IMR-90 (cell line): ENCODE data around the gene ADAMTS18. TPM values are rescaled to one million over a fixed set of nuclear protein-coding genes. Genes with fewer than 3 reads are reported as not detected.

Experiments
- ATAC-seq: fragments of 200-7000 bp; cut with Tn5 transposase; 2 replicates; pipeline ENCODE4 v1.9.1; 2020; ENCODE audit warnings: low read depth, mild to moderate bottlenecking, moderate library complexity
- BruUV-seq: library from RNA; stranded (reverse); fragments of 400-500 nt; replicated peaks from 2 replicates; lab custom pipeline; 2021; lab: Mats Ljungman, UMichigan
- CTCF ChIA-PET: fragments of 300-600 bp; formaldehyde crosslinking; extraction: SDS; loops from one replicate; lab custom pipeline; 2021; ENCODE audit warnings: antibody characterized with exemption; lab: Yijun Ruan, JAX
- POLR2A ChIA-PET: fragments of 300-600 bp; sonication (Branson Sonifier 250); formaldehyde crosslinking; loops from one replicate; lab custom pipeline; 2022; ENCODE audit warnings: antibody characterized with exemption; ENCODE audit not compliant: unreplicated experiment; lab: Charles Lee
- DNase-seq: peaks from one replicate; pipeline ENCODE4 v3.0.0; 2013
- H2AFZ ChIP-seq: replicated peaks from 2 replicates; pipeline ENCODE3; 2013; ENCODE audit warnings: low read length, mild to moderate bottlenecking; ENCODE audit not compliant: poor library complexity
- H2AK5ac ChIP-seq: 2 replicates; pipeline ENCODE4 v1.6.1; 2013; ENCODE audit warnings: low read depth, low read length, inconsistent platforms
- H2AK9ac ChIP-seq: replicated peaks from 2 replicates; pipeline ENCODE3; 2013; ENCODE audit warnings: mild to moderate bottlenecking, low read depth, low read length, moderate library complexity; ENCODE audit not compliant: poor library complexity
- H2BK120ac ChIP-seq: 2 replicates; pipeline ENCODE4 v1.6.1; 2013; ENCODE audit warnings: low read depth, low read length, inconsistent platforms
- H2BK15ac ChIP-seq: 3 replicates; pipeline ENCODE4 v1.6.1; 2013; ENCODE audit warnings: low read depth, low read length, inconsistent platforms
- H2BK20ac ChIP-seq: 2 replicates; pipeline ENCODE4 v1.6.1; 2013; ENCODE audit warnings: low read depth, mild to moderate bottlenecking, inconsistent platforms, low read length, moderate library complexity
- H2BK5ac ChIP-seq: 2 replicates; pipeline ENCODE4 v1.6.1; 2013; ENCODE audit warnings: mild to moderate bottlenecking, low read depth, low read length, inconsistent platforms; ENCODE audit not compliant: poor library complexity, severe bottlenecking
- H3K14ac ChIP-seq: replicated peaks from 2 replicates; pipeline ENCODE4 v1.6.1; 2013; ENCODE audit warnings: low read depth, low read length, inconsistent platforms
- H3K18ac ChIP-seq: 2 replicates; pipeline ENCODE4 v1.6.1; 2013; ENCODE audit warnings: low read depth, low read length, control low read depth
- H3K23ac ChIP-seq: 2 replicates; pipeline ENCODE4 v1.6.1; 2013; ENCODE audit warnings: low read depth, low read length, inconsistent platforms
- H3K27ac ChIP-seq: 2 replicates; pipeline ENCODE4 v1.5.1; 2013; ENCODE audit warnings: mild to moderate bottlenecking, control low read depth, low read length; ENCODE audit not compliant: insufficient read depth
- H3K27me3 ChIP-seq: 2 replicates; pipeline ENCODE4 v1.6.1; 2013; ENCODE audit warnings: low read length; ENCODE audit not compliant: control insufficient read depth, insufficient read depth
- H3K36me3 ChIP-seq: 2 replicates; pipeline ENCODE4 v1.6.1; 2013; ENCODE audit warnings: low read length, mixed read lengths; ENCODE audit not compliant: control insufficient read depth, insufficient read depth
- H3K4ac ChIP-seq: 2 replicates; pipeline ENCODE4 v1.6.1; 2013; ENCODE audit warnings: low read depth, low read length, inconsistent platforms
- H3K4me1 ChIP-seq: 2 replicates; pipeline ENCODE4 v1.6.1; 2013; ENCODE audit warnings: low read length, mixed read lengths; ENCODE audit not compliant: control insufficient read depth, insufficient read depth
- H3K4me2 ChIP-seq: 2 replicates; pipeline ENCODE4 v1.6.1; 2013; ENCODE audit warnings: low read depth, mild to moderate bottlenecking, control low read depth, low read length, moderate library complexity
- H3K4me3 ChIP-seq: 2 replicates; pipeline ENCODE4 v1.5.1; 2013; ENCODE audit warnings: low read depth, mild to moderate bottlenecking, control low read depth, low read length, moderate library complexity; ENCODE audit not compliant: insufficient read depth
- H3K56ac ChIP-seq: 2 replicates; pipeline ENCODE4 v1.6.1; 2013; ENCODE audit warnings: low read length, inconsistent platforms; ENCODE audit not compliant: insufficient read depth; ENCODE audit errors: extremely low read depth
- H3K79me1 ChIP-seq, 2 experiments: 2 replicates each; pipeline ENCODE4 v1.6.1; 2013; ENCODE audit warnings: low read length in 2 of 2, inconsistent platforms in 1 of 2, low read depth in 1 of 2
- H3K9ac ChIP-seq: 2 replicates; pipeline ENCODE4 v1.6.1; 2013; ENCODE audit warnings: low read depth, low read length, control low read depth
- H3K9me1 ChIP-seq: 2 replicates; pipeline ENCODE4 v1.6.1; 2013; ENCODE audit warnings: low read length, inconsistent platforms; ENCODE audit not compliant: insufficient read depth
- H3K9me3 ChIP-seq: 2 replicates; pipeline ENCODE4 v1.6.1; 2013; ENCODE audit warnings: low read length; ENCODE audit not compliant: control insufficient read depth, insufficient read depth
- H4K20me1 ChIP-seq: 2 replicates; pipeline ENCODE4 v1.6.1; 2013; ENCODE audit warnings: low read length, inconsistent platforms; ENCODE audit not compliant: insufficient read depth
- H4K5ac ChIP-seq: 2 replicates; pipeline ENCODE4 v1.6.1; 2013; ENCODE audit warnings: mild to moderate bottlenecking, low read depth, low read length, control low read depth
- H4K8ac ChIP-seq, 2 experiments: 2 replicates each; pipeline ENCODE4 v1.6.1; 2013; ENCODE audit warnings: low read depth in 2 of 2, low read length in 2 of 2, control low read depth in 1 of 2, inconsistent platforms in 1 of 2
- H4K91ac ChIP-seq: 2 replicates; pipeline ENCODE4 v1.6.1; 2013; ENCODE audit warnings: low read depth, low read length, inconsistent platforms; ENCODE audit not compliant: insufficient read depth
- BHLHE40 ChIP-seq: fragments of 150-350 bp; IDR thresholded peaks from 2 replicates; pipeline ENCODE4 v1.6.1; 2016; ENCODE audit warnings: mild to moderate bottlenecking, low read depth, low read length
- CEBPB ChIP-seq: IDR thresholded peaks from 2 replicates; pipeline ENCODE4 v1.6.1; 2012; ENCODE audit warnings: low read depth, low read length, improper control_type of control experiment
- CHD1 ChIP-seq: IDR thresholded peaks from 2 replicates; pipeline ENCODE4 v1.6.1; 2012; ENCODE audit warnings: low read depth, low read length, improper control_type of control experiment
- MAFK ChIP-seq: IDR thresholded peaks from 2 replicates; pipeline ENCODE4 v1.6.1; 2012; ENCODE audit warnings: low read depth, low read length, improper control_type of control experiment
- NFE2L2 ChIP-seq: fragments of 150-350 bp; IDR thresholded peaks from 2 replicates; pipeline ENCODE4 v1.6.1; 2016; ENCODE audit warnings: low read depth, mild to moderate bottlenecking, low read length
- POLR2A ChIP-seq: IDR thresholded peaks from 2 replicates; pipeline ENCODE4 v1.6.1; 2012; ENCODE audit warnings: mild to moderate bottlenecking, low read depth, low read length
- RAD21 ChIP-seq: IDR thresholded peaks from 2 replicates; pipeline ENCODE4 v1.6.1; 2012; ENCODE audit warnings: low read length, improper control_type of control experiment
- RCOR1 ChIP-seq: IDR thresholded peaks from 2 replicates; pipeline ENCODE4 v1.6.1; 2012; ENCODE audit warnings: mild to moderate bottlenecking, low read length, improper control_type of control experiment; ENCODE audit not compliant: insufficient replicate concordance
- RFX5 ChIP-seq: IDR thresholded peaks from 2 replicates; pipeline ENCODE4 v1.8.0; 2012; ENCODE audit warnings: low read depth, mild to moderate bottlenecking, low read length, moderate library complexity
- SMC3 ChIP-seq: fragments of 150-350 bp; IDR thresholded peaks from 2 replicates; pipeline ENCODE4 v1.6.1; 2016; ENCODE audit warnings: low read depth, mild to moderate bottlenecking, antibody characterized with exemption, low read length, moderate library complexity
- WGBS, 2 experiments: methylation state at CpG; one replicate each; pipeline versions ENCODE4 v1.1.5 to v1.1.7; 2013; ENCODE audit warnings: missing lambda C conversion rate in 2 of 2; ENCODE audit not compliant: insufficient read length in 1 of 2; ENCODE audit errors: extremely low coverage in 2 of 2; 5-methylcytosine and 5-hydroxymethylcytosine counted together
- dilution Hi-C: fragments of 300-500 bp; cut with HindIII; formaldehyde crosslinking; loops from one replicate; pipeline ENCODE4 v1.14.3; 2018; ENCODE audit warnings: low sequenced_read_pairs; ENCODE audit not compliant: unreplicated experiment
- in situ Hi-C: fragments of 300-500 bp; cut with MboI; formaldehyde crosslinking; loops from 3 replicates; pipeline ENCODE4 v1.14.3; 2019; ENCODE audit warnings: low sequenced_read_pairs, inconsistent platforms, mixed read lengths
- intact Hi-C: fragments of 100-400 bp; cut with micrococcal nuclease; formaldehyde crosslinking; loops from 2 replicates; pipeline ENCODE4 v1.10.0; 2022
- polyA plus RNA-seq, 3 experiments: library from polyadenylated mRNA; depleted of rRNA; stranded (reverse); fragments of >200 nt; gene quantifications; 2 replicates each; pipeline ENCODE4 v1.2.3, GENCODE V29; 2012; ENCODE audit warnings: low replicate concordance in 1 of 3
- total RNA-seq: library from RNA; depleted of rRNA; stranded (reverse); fragments of >200 nt; gene quantifications from 2 replicates; pipeline ENCODE4 v1.2.3, GENCODE V29; 2012
- TF ChIP-seq, protein P1 (sequence below): fragments of 150-350 bp; IDR thresholded peaks from 2 replicates; pipeline ENCODE4 v1.6.1; 2016; ENCODE audit warnings: low read depth, mild to moderate bottlenecking, low read length, moderate library complexity, borderline replicate concordance

Gene ADAMTS18
- total and polyA plus RNA-seq, 2 of the 4 experiments (the other 2 are of a cell fraction): not detected

DNA sequence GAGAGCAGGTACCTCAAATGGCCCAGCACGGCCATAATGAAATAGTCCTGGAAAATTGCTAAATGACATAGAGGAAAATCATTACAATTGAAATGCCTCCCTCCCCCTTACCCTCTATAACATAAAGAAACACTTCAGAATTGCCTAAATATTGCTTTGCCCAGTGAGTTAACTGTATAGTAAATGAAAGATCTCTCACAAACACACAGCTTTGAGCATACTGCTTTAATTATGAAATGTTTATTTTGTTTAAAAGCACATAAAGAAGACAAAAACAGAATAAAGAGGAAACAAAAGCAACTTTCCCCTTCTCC, 9.3 kb upstream of the ADAMTS18 start:
- no peak overlapping the region for H2BK15ac ChIP-seq
- no peaks in the 10 kb centered on the region for H4K20me1 ChIP-seq
- H3K9ac ChIP-seq: no peak overlapping the region
- no TSS peak for BruUV-seq
- no peak overlapping the region for H3K4me2 ChIP-seq
- TF ChIP-seq RCOR1 (no peak), NFE2L2 (no peak), CHD1 (no peak), SMC3 (no peak), RFX5 (no peak), RAD21 (no peak), CEBPB (no peak), BHLHE40 (no peak), POLR2A (no peak), MAFK (no peak)
- TF ChIP-seq, protein P1, sequence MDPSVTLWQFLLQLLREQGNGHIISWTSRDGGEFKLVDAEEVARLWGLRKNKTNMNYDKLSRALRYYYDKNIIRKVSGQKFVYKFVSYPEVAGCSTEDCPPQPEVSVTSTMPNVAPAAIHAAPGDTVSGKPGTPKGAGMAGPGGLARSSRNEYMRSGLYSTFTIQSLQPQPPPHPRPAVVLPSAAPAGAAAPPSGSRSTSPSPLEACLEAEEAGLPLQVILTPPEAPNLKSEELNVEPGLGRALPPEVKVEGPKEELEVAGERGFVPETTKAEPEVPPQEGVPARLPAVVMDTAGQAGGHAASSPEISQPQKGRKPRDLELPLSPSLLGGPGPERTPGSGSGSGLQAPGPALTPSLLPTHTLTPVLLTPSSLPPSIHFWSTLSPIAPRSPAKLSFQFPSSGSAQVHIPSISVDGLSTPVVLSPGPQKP: no peak
- no peak overlapping the region for H2AK5ac ChIP-seq
- POLR2A ChIA-PET: no interaction called here
- no peak overlapping the region for H2AFZ ChIP-seq
- no peak overlapping the region for H2AK9ac ChIP-seq
- DNase-seq: no peak
- no peaks in the 10 kb centered on the region for H3K9me1 ChIP-seq
- H3K18ac ChIP-seq: no peak overlapping the region
- no peak for ATAC-seq
- no peak overlapping the region for H4K91ac ChIP-seq
- no peak overlapping the region for H2BK20ac ChIP-seq
- in situ Hi-C loops (no loop called here), dilution Hi-C loops (no loop called here), intact Hi-C loops (no loop called here)
- no peak overlapping the region for H3K14ac ChIP-seq
- WGBS, 2 experiments: no CpG with 5 or more reads among the region's 1 CpG
- no peak overlapping the region for H2BK5ac ChIP-seq
- CTCF ChIA-PET: interaction anchor here (0.6 kb wide), 1 partner anchor 13 kb away, joined by 5 read pairs; no protein-coding TSS in a partner anchor
- no peak overlapping the region for H4K8ac ChIP-seq
- H4K5ac ChIP-seq: no peak overlapping the region
- no peak overlapping the region for H2BK120ac ChIP-seq
- H3K4ac ChIP-seq: no peak overlapping the region
- no peak overlapping the region for H3K4me3 ChIP-seq
- H3K27ac ChIP-seq: no peak overlapping the region
- no peaks in the 10 kb centered on the region for H3K9me3 ChIP-seq
- H3K27me3 ChIP-seq: no peaks in the 10 kb centered on the region; the same call in 1 of the 2 replicates
- no peak overlapping the region for H3K56ac ChIP-seq
- no peaks in the 10 kb centered on the region for H3K4me1 ChIP-seq
- no peaks in the 10 kb centered on the region for H3K36me3 ChIP-seq
- H3K23ac ChIP-seq: no peak overlapping the region
- no peaks in the 10 kb centered on the region for H3K79me1 ChIP-seq
